IMR-90 (cell line): ENCODE results near the gene DSCAM. TPM values are rescaled to one million over a fixed set of nuclear protein-coding genes. Genes with fewer than 3 reads are reported as not detected.

Experiments
- ATAC-seq: fragments of 200-7000 bp; cut with Tn5 transposase; 2 replicates; pipeline ENCODE4 v1.9.1; 2020; ENCODE audit warnings: low read depth, mild to moderate bottlenecking, moderate library complexity
- BruUV-seq: library from RNA; stranded (reverse); fragments of 400-500 nt; replicated peaks from 2 replicates; lab custom pipeline; 2021; lab: Mats Ljungman, UMichigan
- CTCF ChIA-PET: fragments of 300-600 bp; formaldehyde crosslinking; extraction: SDS; loops from one replicate; lab custom pipeline; 2021; ENCODE audit warnings: antibody characterized with exemption; lab: Yijun Ruan, JAX
- POLR2A ChIA-PET: fragments of 300-600 bp; sonication (Branson Sonifier 250); formaldehyde crosslinking; loops from one replicate; lab custom pipeline; 2022; ENCODE audit warnings: antibody characterized with exemption; ENCODE audit not compliant: unreplicated experiment; lab: Charles Lee
- DNase-seq: peaks from one replicate; pipeline ENCODE4 v3.0.0; 2013
- H2AFZ ChIP-seq: replicated peaks from 2 replicates; pipeline ENCODE3; 2013; ENCODE audit warnings: low read length, mild to moderate bottlenecking; ENCODE audit not compliant: poor library complexity
- H2AK5ac ChIP-seq: 2 replicates; pipeline ENCODE4 v1.6.1; 2013; ENCODE audit warnings: low read depth, low read length, inconsistent platforms
- H2AK9ac ChIP-seq: replicated peaks from 2 replicates; pipeline ENCODE3; 2013; ENCODE audit warnings: mild to moderate bottlenecking, low read depth, low read length, moderate library complexity; ENCODE audit not compliant: poor library complexity
- H2BK120ac ChIP-seq: 2 replicates; pipeline ENCODE4 v1.6.1; 2013; ENCODE audit warnings: low read depth, low read length, inconsistent platforms
- H2BK15ac ChIP-seq: 3 replicates; pipeline ENCODE4 v1.6.1; 2013; ENCODE audit warnings: low read depth, low read length, inconsistent platforms
- H2BK20ac ChIP-seq: 2 replicates; pipeline ENCODE4 v1.6.1; 2013; ENCODE audit warnings: low read depth, mild to moderate bottlenecking, inconsistent platforms, low read length, moderate library complexity
- H2BK5ac ChIP-seq: 2 replicates; pipeline ENCODE4 v1.6.1; 2013; ENCODE audit warnings: mild to moderate bottlenecking, low read depth, low read length, inconsistent platforms; ENCODE audit not compliant: poor library complexity, severe bottlenecking
- H3K14ac ChIP-seq: replicated peaks from 2 replicates; pipeline ENCODE4 v1.6.1; 2013; ENCODE audit warnings: low read depth, low read length, inconsistent platforms
- H3K18ac ChIP-seq: 2 replicates; pipeline ENCODE4 v1.6.1; 2013; ENCODE audit warnings: low read depth, low read length, control low read depth
- H3K23ac ChIP-seq: 2 replicates; pipeline ENCODE4 v1.6.1; 2013; ENCODE audit warnings: low read depth, low read length, inconsistent platforms
- H3K27ac ChIP-seq: 2 replicates; pipeline ENCODE4 v1.5.1; 2013; ENCODE audit warnings: mild to moderate bottlenecking, control low read depth, low read length; ENCODE audit not compliant: insufficient read depth
- H3K27me3 ChIP-seq: 2 replicates; pipeline ENCODE4 v1.6.1; 2013; ENCODE audit warnings: low read length; ENCODE audit not compliant: control insufficient read depth, insufficient read depth
- H3K36me3 ChIP-seq: 2 replicates; pipeline ENCODE4 v1.6.1; 2013; ENCODE audit warnings: low read length, mixed read lengths; ENCODE audit not compliant: control insufficient read depth, insufficient read depth
- H3K4ac ChIP-seq: 2 replicates; pipeline ENCODE4 v1.6.1; 2013; ENCODE audit warnings: low read depth, low read length, inconsistent platforms
- H3K4me1 ChIP-seq: 2 replicates; pipeline ENCODE4 v1.6.1; 2013; ENCODE audit warnings: low read length, mixed read lengths; ENCODE audit not compliant: control insufficient read depth, insufficient read depth
- H3K4me2 ChIP-seq: 2 replicates; pipeline ENCODE4 v1.6.1; 2013; ENCODE audit warnings: low read depth, mild to moderate bottlenecking, control low read depth, low read length, moderate library complexity
- H3K4me3 ChIP-seq: 2 replicates; pipeline ENCODE4 v1.5.1; 2013; ENCODE audit warnings: low read depth, mild to moderate bottlenecking, control low read depth, low read length, moderate library complexity; ENCODE audit not compliant: insufficient read depth
- H3K56ac ChIP-seq: 2 replicates; pipeline ENCODE4 v1.6.1; 2013; ENCODE audit warnings: low read length, inconsistent platforms; ENCODE audit not compliant: insufficient read depth; ENCODE audit errors: extremely low read depth
- H3K79me1 ChIP-seq, 2 experiments: 2 replicates each; pipeline ENCODE4 v1.6.1; 2013; ENCODE audit warnings: low read length in 2 of 2, inconsistent platforms in 1 of 2, low read depth in 1 of 2
- H3K9ac ChIP-seq: 2 replicates; pipeline ENCODE4 v1.6.1; 2013; ENCODE audit warnings: low read depth, low read length, control low read depth
- H3K9me1 ChIP-seq: 2 replicates; pipeline ENCODE4 v1.6.1; 2013; ENCODE audit warnings: low read length, inconsistent platforms; ENCODE audit not compliant: insufficient read depth
- H3K9me3 ChIP-seq: 2 replicates; pipeline ENCODE4 v1.6.1; 2013; ENCODE audit warnings: low read length; ENCODE audit not compliant: control insufficient read depth, insufficient read depth
- H4K20me1 ChIP-seq: 2 replicates; pipeline ENCODE4 v1.6.1; 2013; ENCODE audit warnings: low read length, inconsistent platforms; ENCODE audit not compliant: insufficient read depth
- H4K5ac ChIP-seq: 2 replicates; pipeline ENCODE4 v1.6.1; 2013; ENCODE audit warnings: mild to moderate bottlenecking, low read depth, low read length, control low read depth
- H4K8ac ChIP-seq, 2 experiments: 2 replicates each; pipeline ENCODE4 v1.6.1; 2013; ENCODE audit warnings: low read depth in 2 of 2, low read length in 2 of 2, control low read depth in 1 of 2, inconsistent platforms in 1 of 2
- H4K91ac ChIP-seq: 2 replicates; pipeline ENCODE4 v1.6.1; 2013; ENCODE audit warnings: low read depth, low read length, inconsistent platforms; ENCODE audit not compliant: insufficient read depth
- BHLHE40 ChIP-seq: fragments of 150-350 bp; IDR thresholded peaks from 2 replicates; pipeline ENCODE4 v1.6.1; 2016; ENCODE audit warnings: mild to moderate bottlenecking, low read depth, low read length
- CEBPB ChIP-seq: IDR thresholded peaks from 2 replicates; pipeline ENCODE4 v1.6.1; 2012; ENCODE audit warnings: low read depth, low read length, improper control_type of control experiment
- CHD1 ChIP-seq: IDR thresholded peaks from 2 replicates; pipeline ENCODE4 v1.6.1; 2012; ENCODE audit warnings: low read depth, low read length, improper control_type of control experiment
- CTCF ChIP-seq: conservative IDR thresholded peaks from 2 replicates; pipeline ENCODE4 v1.5.1; 2012; ENCODE audit warnings: mild to moderate bottlenecking, low read depth, low read length, improper control_type of control experiment
- ELK1 ChIP-seq: fragments of 150-350 bp; IDR thresholded peaks from 2 replicates; pipeline ENCODE4 v1.6.1; 2016; ENCODE audit warnings: low read depth, mild to moderate bottlenecking, low read length, moderate library complexity, borderline replicate concordance
- FOS ChIP-seq: fragments of 150-350 bp; IDR thresholded peaks from 2 replicates; pipeline ENCODE4 v1.6.1; 2016; ENCODE audit warnings: low read depth, low read length
- MAFK ChIP-seq: IDR thresholded peaks from 2 replicates; pipeline ENCODE4 v1.6.1; 2012; ENCODE audit warnings: low read depth, low read length, improper control_type of control experiment
- MAZ ChIP-seq: IDR thresholded peaks from 2 replicates; pipeline ENCODE4 v1.6.1; 2012; ENCODE audit warnings: low read depth, mild to moderate bottlenecking, low read length, improper control_type of control experiment, moderate library complexity, borderline replicate concordance
- NFE2L2 ChIP-seq: fragments of 150-350 bp; IDR thresholded peaks from 2 replicates; pipeline ENCODE4 v1.6.1; 2016; ENCODE audit warnings: low read depth, mild to moderate bottlenecking, low read length
- POLR2A ChIP-seq: IDR thresholded peaks from 2 replicates; pipeline ENCODE4 v1.6.1; 2012; ENCODE audit warnings: mild to moderate bottlenecking, low read depth, low read length
- RAD21 ChIP-seq: IDR thresholded peaks from 2 replicates; pipeline ENCODE4 v1.6.1; 2012; ENCODE audit warnings: low read length, improper control_type of control experiment
- RCOR1 ChIP-seq: IDR thresholded peaks from 2 replicates; pipeline ENCODE4 v1.6.1; 2012; ENCODE audit warnings: mild to moderate bottlenecking, low read length, improper control_type of control experiment; ENCODE audit not compliant: insufficient replicate concordance
- RFX5 ChIP-seq: IDR thresholded peaks from 2 replicates; pipeline ENCODE4 v1.8.0; 2012; ENCODE audit warnings: low read depth, mild to moderate bottlenecking, low read length, moderate library complexity
- SMC3 ChIP-seq: fragments of 150-350 bp; IDR thresholded peaks from 2 replicates; pipeline ENCODE4 v1.6.1; 2016; ENCODE audit warnings: low read depth, mild to moderate bottlenecking, antibody characterized with exemption, low read length, moderate library complexity
- USF2 ChIP-seq: fragments of 150-350 bp; IDR thresholded peaks from 2 replicates; pipeline ENCODE4 v1.6.1; 2017; ENCODE audit warnings: mild to moderate bottlenecking, antibody characterized with exemption, low read length, low read depth
- WGBS, 2 experiments: methylation state at CpG; one replicate each; pipeline versions ENCODE4 v1.1.5 to v1.1.7; 2013; ENCODE audit warnings: missing lambda C conversion rate in 2 of 2; ENCODE audit not compliant: insufficient read length in 1 of 2; ENCODE audit errors: extremely low coverage in 2 of 2; 5-methylcytosine and 5-hydroxymethylcytosine counted together
- dilution Hi-C: fragments of 300-500 bp; cut with HindIII; formaldehyde crosslinking; loops from one replicate; pipeline ENCODE4 v1.14.3; 2018; ENCODE audit warnings: low sequenced_read_pairs; ENCODE audit not compliant: unreplicated experiment
- in situ Hi-C: fragments of 300-500 bp; cut with MboI; formaldehyde crosslinking; loops from 3 replicates; pipeline ENCODE4 v1.14.3; 2019; ENCODE audit warnings: low sequenced_read_pairs, inconsistent platforms, mixed read lengths
- intact Hi-C: fragments of 100-400 bp; cut with micrococcal nuclease; formaldehyde crosslinking; loops from 2 replicates; pipeline ENCODE4 v1.10.0; 2022
- polyA plus RNA-seq, 3 experiments: library from polyadenylated mRNA; depleted of rRNA; stranded (reverse); fragments of >200 nt; gene quantifications; 2 replicates each; pipeline ENCODE4 v1.2.3, GENCODE V29; 2012; ENCODE audit warnings: low replicate concordance in 1 of 3
- total RNA-seq: library from RNA; depleted of rRNA; stranded (reverse); fragments of >200 nt; gene quantifications from 2 replicates; pipeline ENCODE4 v1.2.3, GENCODE V29; 2012

Gene DSCAM
- total and polyA plus RNA-seq, 2 of the 4 experiments (the other 2 are of a cell fraction): under 0.01 to 0.02 TPM

GRCh38 chr21:40315626-40316025 lies 531.3 kb downstream of the DSCAM start:
- intact Hi-C loops: no loop called here
- no TSS peak for BruUV-seq

More at GRCh38 chr21:40315626-40316025, 531.3 kb downstream of the DSCAM start:
- Histone ChIP-seq H4K20me1 (no peaks in the 10 kb centered on the region), H3K14ac (no peak overlapping the region), H3K18ac (no peak overlapping the region), H2BK15ac (no peak overlapping the region), H2AK5ac (no peak overlapping the region), H2BK120ac (no peak overlapping the region), H3K36me3 (no peaks in the 10 kb centered on the region), H3K9ac (no peak overlapping the region), H2AK9ac (no peak overlapping the region), H4K8ac (no peak overlapping the region), H3K4me2 (no peak overlapping the region), H3K4me1 (no peaks in the 10 kb centered on the region), H3K9me1 (no peaks in the 10 kb centered on the region), H3K27me3 (no peaks in the 10 kb centered on the region), H2BK5ac (no peak overlapping the region), H4K91ac (no peak overlapping the region), H3K56ac (no peak overlapping the region), H2BK20ac (no peak overlapping the region), H3K27ac (no peak overlapping the region), H3K9me3 (peaks cover 17% of the 10 kb centered on the region), H3K4ac (no peak overlapping the region), H2AFZ (no peak overlapping the region), H3K23ac (no peak overlapping the region), H4K5ac (no peak overlapping the region), H3K4me3 (no peak overlapping the region), H3K79me1 (no peaks in the 10 kb centered on the region)
- ATAC-seq (no peak), DNase-seq (no peak)
- CTCF ChIA-PET: no interaction called here
- in situ Hi-C loops: no loop called here
- POLR2A ChIA-PET: no interaction called here
- TF ChIP-seq CTCF (no peak), RFX5 (no peak), CEBPB (no peak), USF2 (no peak), ELK1 (no peak), CHD1 (no peak), RCOR1 (no peak), BHLHE40 (no peak), FOS (no peak), NFE2L2 (no peak), POLR2A (no peak), SMC3 (no peak), RAD21 (no peak), MAFK (no peak), MAZ (no peak)
- WGBS, 2 experiments: no CpG with 5 or more reads among the region's 1 CpG
- dilution Hi-C loops: no loop called here
